ENCODE measurements around the gene TGM6.

- TF ChIP-seq POLR2AphosphoS5 (IDR thresholded peaks at IDR 0.05; ENCODE audit: low read depth) (no peak), CTCF (IDR thresholded peaks at IDR 0.05; ENCODE audit: insufficient read depth, low read length) (no peak)
Observed at GRCh38 chr20:2340136-2340535, 40.6 kb upstream of the TGM6 start.

All from HL-60 (cell line).